GM18520 (cell line): ENCODE data around the gene SOX9.

Experiments used
- ATAC-seq: cut with Tn5 transposase; IDR thresholded peaks from one replicate; pipeline ENCODE4 v1.9.1; 2021; ENCODE audit not compliant: unreplicated experiment

SOX9 gene

DNA sequence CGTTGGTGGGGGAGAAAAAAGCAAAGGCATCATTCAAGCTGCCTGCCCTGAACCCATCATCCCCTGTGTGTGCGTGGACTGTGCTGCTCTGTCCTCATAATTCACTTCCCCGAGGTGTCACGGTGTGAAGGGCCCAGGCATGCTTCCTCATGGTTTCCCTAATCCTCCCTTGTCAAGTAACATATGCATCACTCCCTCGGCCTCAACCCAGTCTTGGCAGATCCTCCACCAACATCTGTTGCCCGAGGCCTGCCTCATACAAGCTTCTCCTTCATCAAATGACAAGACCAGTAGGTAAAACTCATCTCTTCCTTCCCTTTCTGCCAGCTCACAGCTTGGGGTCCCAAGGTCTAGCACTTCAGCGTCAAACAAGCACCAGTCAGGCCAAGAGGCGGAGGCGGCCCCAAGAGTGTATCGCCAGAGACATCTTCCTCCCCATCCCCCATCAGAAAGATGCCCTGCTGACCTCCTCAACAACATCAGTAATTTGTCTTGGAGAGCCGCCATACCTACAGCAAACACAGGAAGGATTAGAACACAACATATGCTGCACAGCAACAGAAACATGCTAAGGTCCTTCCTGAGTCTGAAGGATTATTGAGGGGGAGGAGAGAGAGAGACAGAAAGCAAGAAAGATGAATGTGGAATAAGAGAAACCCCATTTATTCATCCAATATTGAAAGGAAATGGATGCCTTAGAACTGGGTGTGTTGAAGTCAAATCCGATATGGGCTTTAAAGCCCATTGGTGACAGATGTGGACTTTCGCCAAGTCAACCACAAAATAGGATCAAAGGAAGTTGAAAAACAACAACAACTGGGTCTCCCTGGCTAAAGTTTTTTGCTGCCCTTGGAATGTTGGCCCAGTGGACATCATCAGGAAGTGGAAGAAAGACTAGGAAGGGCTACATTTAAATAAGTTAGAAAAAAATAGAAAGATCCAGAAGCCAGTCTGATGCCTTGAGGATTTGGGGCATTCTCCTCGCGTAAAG, 38.4 kb downstream of the SOX9 start:
- no peak for ATAC-seq

- ATAC-seq: no peak
These were observed 41.7 kb downstream of the SOX9 start for GRCh38 chr17:72162569-72162968.

DNA sequence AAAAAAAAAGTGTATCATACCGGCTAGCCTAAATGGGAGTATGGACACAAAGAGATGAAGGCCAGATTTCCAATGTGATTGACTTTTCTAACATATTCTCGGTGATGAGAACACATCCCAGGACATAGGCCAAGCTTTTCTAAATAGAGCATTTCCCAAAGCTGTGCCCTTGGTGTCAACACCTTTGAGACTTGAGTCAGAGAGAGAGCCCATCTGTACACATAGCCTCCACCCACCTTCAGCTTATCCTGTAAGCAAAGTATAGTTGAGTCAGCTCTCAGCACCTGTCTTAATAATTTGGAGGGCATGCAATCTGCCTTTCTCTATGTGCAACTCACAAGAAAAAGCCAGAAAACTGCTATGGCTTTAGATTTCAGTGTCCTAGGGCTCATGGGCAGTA, 42.7 kb downstream of the SOX9 start:
- ATAC-seq: no peak

DNA sequence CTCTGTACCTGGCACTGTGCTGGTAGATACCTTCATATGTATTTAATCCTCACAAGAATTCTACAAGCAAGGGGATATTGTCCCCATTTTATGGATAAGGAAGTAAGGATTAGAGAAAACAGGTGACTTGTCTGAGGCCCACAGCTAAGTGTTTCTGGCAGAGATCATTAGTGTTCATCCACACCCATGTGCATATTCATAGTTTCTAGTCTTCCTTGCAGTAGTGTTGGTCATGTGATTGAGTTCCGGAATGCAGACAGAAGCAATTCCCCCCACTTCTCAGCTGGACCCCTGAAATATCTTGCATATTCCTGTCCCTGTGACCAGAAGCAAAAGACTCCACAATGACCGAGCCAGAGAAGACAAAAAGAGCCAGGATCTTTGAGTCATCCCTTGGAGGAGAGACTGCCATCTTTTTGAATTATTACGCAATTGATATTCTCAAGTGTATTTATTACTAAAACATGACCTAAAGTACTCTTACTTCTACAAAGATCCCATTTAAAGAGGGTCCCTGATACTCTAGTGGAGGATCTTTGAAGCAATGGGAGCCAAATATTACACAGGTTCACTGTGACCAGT, 43.4 kb downstream of the SOX9 start:
- ATAC-seq: no peak

- ATAC-seq: no peak
These were observed 44.5 kb downstream of the SOX9 start for GRCh38 chr17:72165192-72165866.

DNA sequence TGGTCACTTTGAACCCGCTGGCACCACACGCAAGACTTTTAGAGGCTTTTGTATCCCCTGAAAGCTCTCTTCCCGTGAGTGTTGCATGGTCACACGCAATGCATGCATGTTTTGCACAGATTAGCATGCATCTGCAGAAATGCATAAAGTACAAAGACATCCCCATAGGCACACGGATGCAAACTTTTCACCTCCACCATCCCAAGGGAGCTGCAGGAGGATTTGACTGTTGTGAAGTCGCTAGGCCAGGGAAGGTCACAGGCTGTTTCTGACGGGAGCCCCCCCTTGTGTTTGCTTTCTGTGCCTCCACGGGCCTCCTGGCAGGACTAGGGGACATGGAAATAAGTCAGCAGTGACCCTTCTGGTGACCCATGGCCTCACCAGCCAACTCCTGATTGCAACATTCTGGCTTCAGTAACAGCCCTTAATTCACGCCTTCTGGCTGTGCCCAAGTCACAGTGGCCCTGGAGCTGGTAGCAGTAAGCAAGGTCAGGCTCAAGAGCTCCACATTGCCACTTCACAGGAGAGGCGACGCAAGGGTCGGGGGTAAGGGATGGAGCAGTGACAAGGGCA, 45.1 kb downstream of the SOX9 start:
- ATAC-seq: no peak

GRCh38 chr17:72167593-72167992, 46.8 kb downstream of the SOX9 start:
- no peak for ATAC-seq

DNA sequence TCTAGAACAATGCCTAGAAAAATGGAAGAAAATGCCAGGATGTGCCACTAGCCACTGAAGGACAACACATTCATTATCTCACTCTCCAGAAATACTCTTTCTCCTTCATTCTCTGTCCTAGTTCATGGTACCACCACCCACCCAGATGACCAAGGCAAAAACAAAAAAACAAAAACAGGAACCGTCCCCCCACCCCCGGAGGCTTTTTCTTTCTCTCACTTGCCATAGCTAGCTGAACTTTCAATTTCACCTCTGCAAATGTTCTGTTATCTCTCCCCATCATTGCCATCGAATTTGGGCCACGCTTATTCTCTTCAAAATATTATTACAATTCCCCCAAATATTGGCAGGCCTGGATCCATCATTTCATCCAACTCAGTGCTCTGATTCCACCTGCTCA, 49.0 kb downstream of the SOX9 start:
- no peak for ATAC-seq

DNA sequence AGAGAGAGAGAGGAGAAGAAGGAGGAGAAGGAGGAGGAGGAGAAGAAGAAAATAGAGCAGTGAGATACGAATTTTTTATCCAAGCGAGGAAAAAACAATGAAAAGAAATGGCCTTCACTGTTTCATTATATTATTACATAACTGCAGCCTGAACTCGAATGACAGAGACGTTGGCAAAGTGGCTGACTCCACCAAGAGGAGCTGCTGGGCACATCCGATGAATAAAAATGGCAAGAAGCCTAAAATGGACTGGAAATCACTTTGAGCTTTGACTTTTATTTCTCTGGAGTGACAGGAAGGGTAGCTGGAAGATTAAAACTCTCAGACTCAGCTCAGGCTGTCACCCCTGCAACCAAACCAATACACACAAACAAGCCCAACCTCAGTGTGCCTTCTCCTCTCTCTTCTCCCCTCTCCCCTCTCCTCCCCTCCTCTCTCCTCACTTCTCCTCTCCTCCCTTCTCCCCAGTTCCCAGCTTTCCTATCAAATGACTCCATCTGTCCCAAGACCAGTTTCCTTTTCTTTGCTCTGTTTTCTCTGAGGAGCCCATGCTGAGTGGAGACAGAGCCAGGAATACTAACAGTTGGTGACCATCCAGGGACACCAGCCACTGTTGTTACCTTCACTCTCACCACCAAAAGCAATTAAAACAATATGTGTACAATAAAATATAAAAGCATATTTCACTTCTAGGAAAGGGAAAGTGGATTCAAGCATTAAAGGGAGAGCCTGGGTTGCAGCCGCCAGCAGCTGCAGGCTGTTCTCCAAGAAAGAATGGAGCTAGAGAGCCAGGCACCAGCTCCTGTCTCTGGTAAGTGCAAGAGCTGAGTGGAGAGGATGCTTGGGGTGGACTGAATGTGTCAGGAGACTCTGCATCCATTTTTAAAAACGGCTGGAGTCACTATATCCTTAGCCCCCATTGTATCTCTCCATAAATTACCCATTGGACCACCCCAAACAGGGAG, 51.2 kb downstream of the SOX9 start:
- no peak for ATAC-seq

DNA sequence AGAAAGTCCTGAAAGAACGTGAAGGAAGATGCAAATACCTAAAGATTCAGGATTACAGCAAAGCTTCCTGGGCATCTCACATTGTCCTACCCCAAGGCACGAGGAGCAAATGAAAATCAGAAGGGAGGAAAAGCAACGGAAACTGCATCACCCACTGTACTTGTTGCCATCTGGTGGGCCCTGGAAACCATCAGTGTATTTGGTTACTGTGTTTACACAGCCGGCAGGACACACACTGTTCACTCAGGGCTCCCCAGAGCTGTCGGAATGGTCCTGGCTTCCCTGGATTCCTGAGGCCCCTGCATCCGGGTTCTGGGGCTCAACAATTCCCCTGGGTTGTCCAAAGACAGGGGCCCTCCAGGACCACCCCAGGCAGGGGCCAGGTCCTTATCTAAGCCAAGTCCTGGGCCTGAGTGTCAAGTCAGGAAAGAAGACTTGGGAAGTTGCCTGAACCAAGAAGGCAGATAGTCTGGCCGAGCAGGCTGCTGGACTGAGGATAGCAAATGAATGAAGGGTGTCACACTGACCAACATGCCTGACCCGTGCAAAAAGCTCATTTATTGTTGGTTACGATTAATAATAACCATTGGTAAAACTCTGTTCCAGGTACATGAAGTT, 52.8 kb downstream of the SOX9 start:
- no peak for ATAC-seq

DNA sequence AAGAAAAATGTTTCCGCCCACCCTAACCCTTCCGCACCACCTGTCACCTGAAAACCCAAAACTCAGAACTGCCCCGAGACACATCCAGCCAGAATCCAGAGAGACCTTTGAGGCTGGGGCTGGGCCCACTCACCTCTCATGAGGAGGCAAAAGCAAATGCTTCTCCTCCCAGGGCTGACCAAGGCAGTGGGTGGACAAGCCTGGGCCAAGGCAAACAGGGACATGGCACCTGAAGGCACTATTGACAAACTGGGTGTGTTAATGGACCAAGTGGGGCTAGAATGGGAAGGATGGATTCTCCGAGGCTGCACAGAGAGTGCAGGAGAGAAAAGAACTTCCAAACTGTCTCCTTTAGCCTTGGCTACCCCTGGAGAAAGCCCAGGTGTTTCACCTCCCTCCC, 54.4 kb downstream of the SOX9 start:
- ATAC-seq: no peak
